H1 (cell line): ENCODE data around the gene NIN.

Source experiments
- CEBPB ChIP-seq: IDR thresholded peaks from 2 replicates; pipeline ENCODE4 v1.6.1; 2012; ENCODE audit warnings: low read depth, low read length
- CREB1 ChIP-seq: IDR thresholded peaks from 2 replicates; pipeline ENCODE4 v1.6.1; 2012; ENCODE audit warnings: inconsistent platforms
- CTCF ChIP-seq, 3 experiments: IDR thresholded peaks; 1 replicate in 2 of 3; 2 replicates in 1 of 3; pipeline versions ENCODE4 v1.5.1 to v1.6.1; 2011; ENCODE audit warnings: low read length in 3 of 3, mild to moderate bottlenecking in 3 of 3, inconsistent platforms in 2 of 3, low read depth in 1 of 3, moderate library complexity in 1 of 3; ENCODE audit not compliant: insufficient read depth in 1 of 3; ENCODE audit errors: control extremely low read depth in 1 of 3
- YY1 ChIP-seq: IDR thresholded peaks from 2 replicates; pipeline ENCODE4 v1.6.1; 2011; ENCODE audit warnings: low read depth, mild to moderate bottlenecking, low read length

DNA sequence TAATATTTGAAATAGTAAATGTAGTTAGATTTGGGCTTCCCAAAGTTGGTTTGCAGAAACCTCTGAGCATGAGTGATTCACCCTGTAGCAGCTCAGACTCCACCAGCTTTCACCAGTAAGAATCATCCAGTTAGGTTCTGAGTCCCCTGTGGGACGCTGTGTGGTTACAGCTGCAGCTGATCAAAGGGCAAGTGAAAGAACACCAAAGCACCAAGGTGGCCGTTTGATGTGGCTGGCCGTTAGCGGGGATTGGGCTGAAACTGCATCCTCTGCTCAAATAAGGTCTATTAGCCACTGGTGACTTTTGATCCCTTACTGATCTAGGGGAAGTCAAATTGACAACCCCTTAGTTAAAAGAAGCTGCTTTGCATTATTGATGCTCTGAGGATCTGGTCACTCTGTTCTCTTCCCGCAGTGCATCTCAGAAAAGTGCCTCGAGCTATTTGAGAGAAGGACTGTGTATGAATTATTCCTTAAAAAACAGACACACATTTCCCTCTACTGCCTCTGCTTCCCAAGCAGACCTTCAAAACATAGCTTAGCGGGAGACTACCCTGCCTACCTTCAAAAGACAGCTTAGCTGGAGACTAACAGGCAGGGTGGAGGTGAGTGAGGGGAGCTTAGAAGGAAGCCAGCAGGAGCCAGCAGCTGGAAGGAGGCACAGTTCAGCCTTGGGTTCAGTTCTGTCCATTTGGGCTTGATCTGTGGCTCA lies 44.6 kb upstream of the NIN start:
- TF ChIP-seq CTCF (IDR thresholded peaks at IDR 0.05; ENCODE audit: control extremely low read depth in 1 of 3, insufficient read depth in 1 of 3, low read depth in 1 of 3, low read length in 3 of 3) (no peak), YY1 (no peak), CEBPB (no peak), CREB1 (no peak)
